Neuronal stem cell (in vitro differentiated cells): ENCODE measurements around the gene WHRN.

ENCODE experiments used
- DNase-seq: peaks from one replicate; pipeline ENCODE4 v3.0.0-alpha.2; 2013; ENCODE audit warnings: low spot score
- H2AFZ ChIP-seq: one replicate; pipeline ENCODE4 v1.6.1; 2013; ENCODE audit warnings: mild to moderate bottlenecking, low read length, inconsistent platforms
- H2AK5ac ChIP-seq: 2 replicates; pipeline ENCODE4 v1.6.1; 2013; ENCODE audit warnings: low read depth, mild to moderate bottlenecking, inconsistent platforms, low read length, moderate library complexity, mixed read lengths
- H2BK120ac ChIP-seq: 2 replicates; pipeline ENCODE4 v1.6.1; 2013; ENCODE audit warnings: low read depth, mild to moderate bottlenecking, inconsistent platforms, low read length, moderate library complexity, mixed read lengths
- H2BK12ac ChIP-seq: one replicate; pipeline ENCODE4 v1.6.1; 2013; ENCODE audit warnings: low read length, inconsistent platforms
- H2BK15ac ChIP-seq: 2 replicates; pipeline ENCODE4 v1.6.1; 2013; ENCODE audit warnings: mild to moderate bottlenecking, low read length, inconsistent platforms, mixed read lengths
- H2BK5ac ChIP-seq: one replicate; pipeline ENCODE4 v1.6.1; 2013; ENCODE audit warnings: inconsistent platforms, mild to moderate bottlenecking, low read length, moderate library complexity
- H3K14ac ChIP-seq: one replicate; pipeline ENCODE4 v1.6.1; 2013; ENCODE audit warnings: low read length, inconsistent platforms
- H3K18ac ChIP-seq: 2 replicates; pipeline ENCODE4 v1.6.1; 2013; ENCODE audit warnings: low read length, inconsistent platforms
- H3K23ac ChIP-seq: 2 replicates; pipeline ENCODE4 v1.6.1; 2013; ENCODE audit warnings: low read depth, mild to moderate bottlenecking, mixed read lengths, low read length, inconsistent platforms; ENCODE audit not compliant: poor library complexity
- H3K27ac ChIP-seq: replicated peaks from 3 replicates; pipeline ENCODE4 v1.5.1; 2013; ENCODE audit warnings: low read length, inconsistent platforms
- H3K27me3 ChIP-seq, 3 experiments: 2 replicates each; pipeline ENCODE4 v1.6.1; 2013; ENCODE audit warnings: low read length in 3 of 3, mild to moderate bottlenecking in 2 of 3, inconsistent platforms in 1 of 3, low read depth in 1 of 3, mixed read lengths in 1 of 3, moderate library complexity in 1 of 3; ENCODE audit not compliant: control insufficient read depth in 3 of 3, insufficient read depth in 3 of 3
- H3K36me3 ChIP-seq, 2 donors: replicated peaks in 1 of 2; 2 replicates each; pipeline ENCODE4 v1.6.1; 2013; ENCODE audit warnings: low read length in 2 of 2; ENCODE audit not compliant: control insufficient read depth in 2 of 2, insufficient read depth in 2 of 2
- H3K4ac ChIP-seq: 2 replicates; pipeline ENCODE4 v1.6.1; 2013; ENCODE audit warnings: inconsistent platforms, mild to moderate bottlenecking, low read length, moderate library complexity
- H3K4me1 ChIP-seq, 2 donors: 1 replicate in 1 of 2; 2 replicates in 1 of 2; pipeline ENCODE4 v1.6.1; 2013; ENCODE audit warnings: low read length in 2 of 2, low read depth in 1 of 2; ENCODE audit not compliant: control insufficient read depth in 2 of 2, insufficient read depth in 1 of 2
- H3K4me2 ChIP-seq: one replicate; pipeline ENCODE4 v1.6.1; 2013; ENCODE audit warnings: mild to moderate bottlenecking, low read length, inconsistent platforms; ENCODE audit not compliant: insufficient read depth, poor library complexity, severe bottlenecking
- H3K4me3 ChIP-seq, 2 donors: 2 replicates each; pipeline ENCODE4 v1.5.1; 2013; ENCODE audit warnings: low read length in 2 of 2, mild to moderate bottlenecking in 2 of 2, inconsistent platforms in 1 of 2, moderate library complexity in 1 of 2
- H3K79me1 ChIP-seq: one replicate; pipeline ENCODE4 v1.6.1; 2013; ENCODE audit warnings: low read depth, mild to moderate bottlenecking, inconsistent platforms, low read length, moderate library complexity
- H3K9ac ChIP-seq: one replicate; pipeline ENCODE4 v1.6.1; 2013; ENCODE audit warnings: mild to moderate bottlenecking, low read depth, low read length, inconsistent platforms; ENCODE audit not compliant: poor library complexity
- H3K9me3 ChIP-seq, 2 donors: replicated peaks in 1 of 2; 2 replicates each; pipeline versions ENCODE3 to v1.6.1; 2013; ENCODE audit warnings: low read length in 2 of 2, mild to moderate bottlenecking in 2 of 2, inconsistent platforms in 1 of 2, low read depth in 1 of 2, mixed read lengths in 1 of 2, moderate library complexity in 1 of 2; ENCODE audit not compliant: control insufficient read depth in 2 of 2, insufficient read depth in 1 of 2
- H4K8ac ChIP-seq: one replicate; pipeline ENCODE4 v1.6.1; 2013; ENCODE audit warnings: low read depth, mild to moderate bottlenecking, inconsistent platforms, low read length, moderate library complexity
- H4K91ac ChIP-seq: one replicate; pipeline ENCODE4 v1.6.1; 2013; ENCODE audit warnings: low read length, low read depth, mild to moderate bottlenecking, inconsistent platforms; ENCODE audit not compliant: poor library complexity
- WGBS, 2 donors: extraction: QIAGEN DNeasy Blood & Tissue Kit; methylation state at CpG; one replicate each; pipeline ENCODE4 v1.1.7; 2013; ENCODE audit warnings: missing lambda C conversion rate in 2 of 2, mixed read lengths in 1 of 2; ENCODE audit not compliant: insufficient read length in 2 of 2, insufficient replicate concordance in 1 of 2; ENCODE audit errors: extremely low coverage in 2 of 2; 5-methylcytosine and 5-hydroxymethylcytosine counted together

WHRN gene

GRCh38 chr9:114483499-114483898, 21.8 kb downstream of the WHRN start:
- H3K9ac ChIP-seq: no peak overlapping the region
- H3K18ac ChIP-seq: no peak overlapping the region
- no peak overlapping the region for H4K91ac ChIP-seq
- no peaks in the 10 kb centered on the region for H3K27me3 ChIP-seq
- no peaks in the 10 kb centered on the region for H3K9me3 ChIP-seq
- H3K4ac ChIP-seq: no peak overlapping the region
- no peak overlapping the region for H3K23ac ChIP-seq
- H3K4me3 ChIP-seq: no peak overlapping the region
- H2AFZ ChIP-seq: no peak overlapping the region
- peaks cover 2 to 4% of the 10 kb centered on the region in 2 donors for H3K4me1 ChIP-seq
- H3K4me2 ChIP-seq: no peak overlapping the region
- H3K27ac ChIP-seq: no peak overlapping the region
- peaks cover 0 to 3% of the 10 kb centered on the region in 2 donors for H3K36me3 ChIP-seq
- no peak overlapping the region for H2BK15ac ChIP-seq
- no peak for DNase-seq
- no peak overlapping the region for H2BK12ac ChIP-seq
- H4K8ac ChIP-seq: no peak overlapping the region
- peaks cover 2% of the 10 kb centered on the region for H3K79me1 ChIP-seq
- WGBS, 2 donors: no CpG with 5 or more reads among the region's 3 CpGs
- no peak overlapping the region for H2BK120ac ChIP-seq
- H2AK5ac ChIP-seq: no peak overlapping the region
- no peak overlapping the region for H2BK5ac ChIP-seq
- H3K14ac ChIP-seq: no peak overlapping the region

GRCh38 chr9:114482593-114482992, 22.7 kb downstream of the WHRN start:
- Histone ChIP-seq H3K27me3 (no peaks in the 10 kb centered on the region), H3K27ac (no peak overlapping the region), H3K4me3 (no peak overlapping the region), H3K18ac (no peak overlapping the region), H3K9me3 (no peaks in the 10 kb centered on the region), H4K8ac (no peak overlapping the region), H3K4me1 (peaks cover 0 to 4% of the 10 kb centered on the region in 2 donors), H2AK5ac (no peak overlapping the region), H3K9ac (no peak overlapping the region), H2BK120ac (no peak overlapping the region), H3K4ac (no peak overlapping the region), H2BK12ac (no peak overlapping the region), H2BK15ac (no peak overlapping the region), H2BK5ac (no peak overlapping the region), H3K14ac (no peak overlapping the region), H3K4me2 (no peak overlapping the region), H3K23ac (no peak overlapping the region), H4K91ac (no peak overlapping the region), H2AFZ (no peak overlapping the region), H3K79me1 (peaks cover 2% of the 10 kb centered on the region), H3K36me3 (peaks cover 0 to 7% of the 10 kb centered on the region in 2 donors)
- no CpG with 5 or more reads among the region's 10 CpGs for WGBS, 2 donors
- no peak for DNase-seq

- no CpG with 5 or more reads among the region's 5 CpGs for WGBS, 2 donors
Measured at GRCh38 chr9:114481789-114482188, 23.5 kb downstream of the WHRN start.

GRCh38 chr9:114480746-114481435, 24.4 kb downstream of the WHRN start:
- Histone ChIP-seq H3K27ac (no peak overlapping the region), H2AK5ac (no peak overlapping the region), H3K18ac (no peak overlapping the region), H3K23ac (no peak overlapping the region), H2BK12ac (no peak overlapping the region), H3K4me1 (peaks cover 0 to 4% of the 10 kb centered on the region in 2 donors), H3K9ac (no peak overlapping the region), H3K4me2 (no peak overlapping the region), H3K14ac (no peak overlapping the region), H2BK15ac (no peak overlapping the region), H3K4ac (no peak overlapping the region), H3K4me3 (no peak overlapping the region), H3K79me1 (peaks cover 2% of the 10 kb centered on the region), H3K9me3 (no peaks in the 10 kb centered on the region), H2AFZ (no peak overlapping the region), H3K36me3 (peaks cover 0 to 18% of the 10 kb centered on the region in 2 donors), H4K91ac (no peak overlapping the region), H4K8ac (no peak overlapping the region), H2BK120ac (no peak overlapping the region), H2BK5ac (no peak overlapping the region), H3K27me3 (no peaks in the 10 kb centered on the region)
- DNase-seq: no peak
- WGBS, 2 donors: no CpG with 5 or more reads among the region's 4 CpGs

More at GRCh38 chr9:114481789-114482188, 23.5 kb downstream of the WHRN start:
- Histone ChIP-seq H2BK5ac (no peak overlapping the region), H2AFZ (no peak overlapping the region), H3K4me1 (peaks cover 0 to 4% of the 10 kb centered on the region in 2 donors), H3K18ac (no peak overlapping the region), H3K27me3 (no peaks in the 10 kb centered on the region), H3K36me3 (peaks cover 0 to 15% of the 10 kb centered on the region in 2 donors), H2BK120ac (no peak overlapping the region), H4K91ac (no peak overlapping the region), H4K8ac (no peak overlapping the region), H2AK5ac (no peak overlapping the region), H3K79me1 (peaks cover 2% of the 10 kb centered on the region), H3K9ac (no peak overlapping the region), H2BK12ac (no peak overlapping the region), H3K23ac (no peak overlapping the region), H2BK15ac (no peak overlapping the region), H3K4me3 (no peak overlapping the region), H3K4ac (no peak overlapping the region), H3K4me2 (no peak overlapping the region), H3K14ac (no peak overlapping the region), H3K27ac (no peak overlapping the region), H3K9me3 (no peaks in the 10 kb centered on the region)
- DNase-seq: no peak
